LNCaP clone FGC (cell line): ENCODE results near the gene MYO7A.

Experiments
- DNase-seq: peaks from one replicate; pipeline ENCODE4 v3.0.0-alpha.2; 2011; ENCODE audit warnings: low read depth
- H3K4me3 ChIP-seq: 2 replicates; pipeline ENCODE4 v1.5.1; 2011; ENCODE audit warnings: mild to moderate bottlenecking, low read depth, low read length, control low read depth
- CTCF ChIP-seq: IDR thresholded peaks from 2 replicates; pipeline ENCODE4 v1.5.1; 2012; ENCODE audit warnings: mild to moderate bottlenecking; ENCODE audit not compliant: control insufficient read depth, insufficient read depth; ENCODE audit errors: extremely low read depth

Gene MYO7A

GRCh38 chr11:77119531-77119936, 8.5 kb upstream of the MYO7A start:
- no peak for TF ChIP-seq CTCF
- no peak for DNase-seq

GRCh38 chr11:77120571-77120970, 7.5 kb upstream of the MYO7A start:
- no peak overlapping the region for H3K4me3 ChIP-seq
- DNase-seq = no peak
- no peak for TF ChIP-seq CTCF

More at GRCh38 chr11:77119531-77119936, 8.5 kb upstream of the MYO7A start:
- H3K4me3 ChIP-seq = no peak overlapping the region

GRCh38 chr11:77121096-77121640, 6.9 kb upstream of the MYO7A start:
- H3K4me3 ChIP-seq = no peak overlapping the region
- DNase-seq = no peak
- no peak for TF ChIP-seq CTCF

GRCh38 chr11:77121876-77122575, 6.0 kb upstream of the MYO7A start:
- no peak overlapping the region for H3K4me3 ChIP-seq
- DNase-seq = no peak
- no peak for TF ChIP-seq CTCF

- H3K4me3 ChIP-seq = no peak overlapping the region
- TF ChIP-seq CTCF = no peak
- DNase-seq = no peak
These were observed 5.4 kb upstream of the MYO7A start for GRCh38 chr11:77122576-77123212.

GRCh38 chr11:77123591-77123990, 4.5 kb upstream of the MYO7A start:
- DNase-seq = no peak
- H3K4me3 ChIP-seq = no peak overlapping the region
- no peak for TF ChIP-seq CTCF
